Left lung (tissue), 10 donors: Measurements from ENCODE around the gene CDC6. TPM values are rescaled to one million over a fixed set of nuclear protein-coding genes. Genes with fewer than 3 reads are reported as not detected.

Source experiments
- ATAC-seq: fragments of 200-7000 bp; cut with Tn5 transposase; one replicate; pipeline ENCODE4 v1.9.1; 2020; ENCODE audit warnings: moderate library complexity
- DNase-seq, 4 donors: peaks; one replicate each; pipeline ENCODE4 v3.0.0-alpha.2; 2013 to 2020
- H3K27ac ChIP-seq, 2 donors: fragments of 200-600 bp; sonication (generic) in 1 of 2; one replicate each; pipeline versions ENCODE4 v1.5.0 to v1.8.0; 2020 to 2021
- H3K27me3 ChIP-seq, 2 donors: fragments of 200-600 bp; sonication (generic) in 1 of 2; one replicate each; pipeline versions ENCODE4 v1.5.0 to v1.8.0; 2020 to 2021
- H3K36me3 ChIP-seq, 2 donors: fragments of 200-600 bp; sonication (generic) in 1 of 2; one replicate each; pipeline versions ENCODE4 v1.5.0 to v1.8.0; 2020 to 2021
- H3K4me1 ChIP-seq, 2 donors: fragments of 200-600 bp; one replicate each; pipeline ENCODE4 v1.8.0; 2021
- H3K4me3 ChIP-seq, 2 donors: fragments of 200-600 bp; sonication (generic) in 1 of 2; one replicate each; pipeline versions ENCODE4 v1.5.0 to v1.8.0; 2020 to 2021; ENCODE audit warnings: mild to moderate bottlenecking in 1 of 2
- H3K9me3 ChIP-seq, 2 donors: fragments of 200-600 bp; sonication (generic) in 1 of 2; one replicate each; pipeline versions ENCODE4 v1.5.0 to v1.8.0; 2020 to 2021
- CTCF ChIP-seq, 2 donors: fragments of 200-600 bp; sonication (generic) in 1 of 2; IDR thresholded peaks; one replicate each; pipeline versions ENCODE4 v1.5.0 to v1.8.0; 2021; ENCODE audit warnings: antibody characterized with exemption in 2 of 2
- intact Hi-C, 2 donors: fragments of 100-400 bp; cut with DNase I; formaldehyde crosslinking; loops; one replicate each; pipeline versions ENCODE4 v1.11.2 to v1.14.2; 2022
- polyA plus RNA-seq, 6 donors: library from polyadenylated mRNA; unstranded; fragments of 120-200 nt; gene quantifications; one replicate each; pipeline ENCODE4 v1.2.1, GENCODE V29; 2013; ENCODE audit not compliant: insufficient read length in 6 of 6
- total RNA-seq, 2 donors: library from RNA; stranded (reverse); fragmentation: NEBNext Ultra II Directional; extraction: Animal tissue kit (Norgen Biotek cat#: 25700); gene quantifications; one replicate each; pipeline ENCODE4 v1.2.1, GENCODE V29; 2021
- donor health status: DM: no; HTN: yes; CAD: no.
- donor health status: DM: no; HTN: no; CAD: no.

Gene CDC6
- total and polyA plus RNA-seq, 8 donors = 12.8 to 25.9 (median 20.3) TPM

GRCh38 chr17:40313668-40314583, 26.2 kb downstream of the CDC6 start:
- peaks cover 75 to 94% of the 10 kb centered on the region in 2 donors for H3K4me1 ChIP-seq
- H3K9me3 ChIP-seq = no peaks in the 10 kb centered on the region
- no peak for TF ChIP-seq CTCF (IDR thresholded peaks at IDR 0.05)
- H3K36me3 ChIP-seq = no peaks in the 10 kb centered on the region
- H3K27me3 ChIP-seq = no peaks in the 10 kb centered on the region
- DNase-seq (peak in 2 of 4 donors; percentile 46 to 78), ATAC-seq (no peak)
- peak overlapping the region; percentile 54 to 100 for H3K27ac ChIP-seq
- intact Hi-C loops = no loop called here
- H3K4me3 ChIP-seq = no peak overlapping the region

GRCh38 chr17:40314584-40314956, 26.9 kb downstream of the CDC6 start:
- TF ChIP-seq CTCF (IDR thresholded peaks at IDR 0.05) = no peak
- ATAC-seq (peak; percentile 30), DNase-seq (peak in 3 of 4 donors; percentile 79 to 99 (median 93))
- Histone ChIP-seq H3K27me3 (no peaks in the 10 kb centered on the region), H3K27ac (peak overlapping the region; percentile 54 to 100), H3K9me3 (no peaks in the 10 kb centered on the region), H3K4me3 (no peak overlapping the region), H3K36me3 (no peaks in the 10 kb centered on the region), H3K4me1 (peaks cover 68 to 94% of the 10 kb centered on the region in 2 donors)
- intact Hi-C loops = no loop called here

GRCh38 chr17:40315206-40315605, 27.5 kb downstream of the CDC6 start:
- DNase-seq (no peak), ATAC-seq (no peak)
- no peak overlapping the region for H3K4me3 ChIP-seq
- H3K4me1 ChIP-seq = peaks cover 64 to 94% of the 10 kb centered on the region in 2 donors
- no peak for TF ChIP-seq CTCF (IDR thresholded peaks at IDR 0.05)
- no peaks in the 10 kb centered on the region for H3K27me3 ChIP-seq
- peak overlapping the region in 1 of 2 donors; percentile 100 for H3K27ac ChIP-seq
- intact Hi-C loops = no loop called here
- H3K36me3 ChIP-seq = no peaks in the 10 kb centered on the region
- no peaks in the 10 kb centered on the region for H3K9me3 ChIP-seq

- DNase-seq (no peak), ATAC-seq (no peak)
- no peak overlapping the region for H3K4me3 ChIP-seq
- peaks cover 64 to 95% of the 10 kb centered on the region in 2 donors for H3K4me1 ChIP-seq
- intact Hi-C loops = no loop called here
- no peaks in the 10 kb centered on the region for H3K27me3 ChIP-seq
- peak overlapping the region; percentile 90 to 100 for H3K27ac ChIP-seq
- no peaks in the 10 kb centered on the region for H3K36me3 ChIP-seq
- no peaks in the 10 kb centered on the region for H3K9me3 ChIP-seq
- TF ChIP-seq CTCF (IDR thresholded peaks at IDR 0.05) = no peak
Observed at GRCh38 chr17:40315678-40316570, 28.2 kb downstream of the CDC6 start.
